ENCODE measurements around the gene SOX14.

The SOX14 gene

GRCh38 chr3:137796993-137797392 is 32.9 kb downstream of the SOX14 start (continued):
- no peak for TF ChIP-seq ZNF510 (tag by site-specific recombination; IDR thresholded peaks at IDR 0.05; ENCODE audit: insufficient replicate concordance)

DNA sequence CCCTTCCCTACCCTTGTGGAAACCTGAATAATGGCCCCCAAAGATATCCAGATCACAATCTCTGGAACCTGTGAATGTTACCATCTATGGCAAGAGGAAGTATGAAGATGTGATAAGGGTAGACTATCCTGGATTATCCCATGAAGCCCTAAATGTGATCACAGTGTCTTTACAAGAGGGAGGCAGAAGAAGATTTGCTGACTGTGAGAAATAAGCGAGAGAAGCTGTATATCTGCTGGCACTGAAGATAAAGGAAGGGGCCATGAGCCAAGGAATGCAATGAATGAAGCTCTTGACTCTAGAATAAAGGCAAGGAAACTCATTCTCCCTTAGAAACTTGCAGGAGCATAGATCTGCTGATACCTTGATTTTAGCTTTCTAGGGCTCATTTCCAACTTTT is 39.1 kb downstream of the SOX14 start:
- TF ChIP-seq, protein P1, sequence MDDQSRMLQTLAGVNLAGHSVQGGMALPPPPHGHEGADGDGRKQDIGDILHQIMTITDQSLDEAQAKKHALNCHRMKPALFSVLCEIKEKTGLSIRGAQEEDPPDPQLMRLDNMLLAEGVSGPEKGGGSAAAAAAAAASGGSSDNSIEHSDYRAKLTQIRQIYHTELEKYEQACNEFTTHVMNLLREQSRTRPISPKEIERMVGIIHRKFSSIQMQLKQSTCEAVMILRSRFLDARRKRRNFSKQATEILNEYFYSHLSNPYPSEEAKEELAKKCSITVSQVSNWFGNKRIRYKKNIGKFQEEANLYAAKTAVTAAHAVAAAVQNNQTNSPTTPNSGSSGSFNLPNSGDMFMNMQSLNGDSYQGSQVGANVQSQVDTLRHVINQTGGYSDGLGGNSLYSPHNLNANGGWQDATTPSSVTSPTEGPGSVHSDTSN (CRISPR knock-in tag; IDR thresholded peaks at IDR 0.05) = no peak
- TF ChIP-seq ZBTB17 (tag by site-specific recombination; IDR thresholded peaks at IDR 0.05) (no peak), ZNF623 (tag by site-specific recombination; IDR thresholded peaks at IDR 0.05) (no peak), OVOL3 (tag by site-specific recombination; IDR thresholded peaks at IDR 0.05) (no peak), YY2 (tag by site-specific recombination; IDR thresholded peaks at IDR 0.05) (no peak), KLF8 (tag by site-specific recombination; IDR thresholded peaks at IDR 0.05) (no peak), ZNF654 (tag by site-specific recombination; IDR thresholded peaks at IDR 0.05; ENCODE audit: low read depth) (no peak), ATF2 (tag by site-specific recombination; IDR thresholded peaks at IDR 0.05; ENCODE audit: low read depth) (no peak), ZNF571 (tag by site-specific recombination; IDR thresholded peaks at IDR 0.05) (no peak), ZBTB48 (tag by site-specific recombination; IDR thresholded peaks at IDR 0.05) (no peak), HOXD13 (CRISPR knock-in tag; IDR thresholded peaks at IDR 0.05; ENCODE audit: borderline replicate concordance) (no peak)
- no peaks in the 10 kb centered on the region for H3K9me3 ChIP-seq (ENCODE audit: control insufficient read depth, insufficient read depth, low read depth, low read length)
- no peak overlapping the region for H3K4me3 ChIP-seq (ENCODE audit: low read depth, low read length)
- H3K4me1 ChIP-seq (ENCODE audit: control insufficient read depth, insufficient read depth, low read length) = no peaks in the 10 kb centered on the region
- ChIA-PET CTCF (interaction anchor here (0.6 kb wide), 1 partner anchor 12 kb away, joined by 3 read pairs; no protein-coding TSS in a partner anchor), POLR2A (no interaction called here)
- no peaks in the 10 kb centered on the region for H3K36me3 ChIP-seq (ENCODE audit: control insufficient read depth in 2 of 2, insufficient read depth in 1 of 2, low read length in 2 of 2)
- H3K27ac ChIP-seq (ENCODE audit: extremely low read depth, low read depth, low read length) = no peak overlapping the region

- Histone ChIP-seq H3K4me3 (ENCODE audit: low read depth, low read length) (no peak overlapping the region), H3K27ac (ENCODE audit: extremely low read depth, low read depth, low read length) (no peak overlapping the region), H3K36me3 (ENCODE audit: control insufficient read depth in 2 of 2, insufficient read depth in 1 of 2, low read length in 2 of 2) (no peaks in the 10 kb centered on the region), H3K4me1 (ENCODE audit: control insufficient read depth, insufficient read depth, low read length) (no peaks in the 10 kb centered on the region), H3K9me3 (ENCODE audit: control insufficient read depth, insufficient read depth, low read depth, low read length) (no peaks in the 10 kb centered on the region)
- POLR2A ChIA-PET = no interaction called here
- TF ChIP-seq ZNF639 (tag by site-specific recombination; IDR thresholded peaks at IDR 0.05) = no peak
- no peak for TF ChIP-seq ZNF426 (tag by site-specific recombination; IDR thresholded peaks at IDR 0.05)
- TF ChIP-seq ZSCAN23 (tag by site-specific recombination; IDR thresholded peaks at IDR 0.05) = no peak
- no peak for TF ChIP-seq ZNF121 (tag by site-specific recombination; IDR thresholded peaks at IDR 0.05)
- TF ChIP-seq SCRT1 (tag by site-specific recombination; IDR thresholded peaks at IDR 0.05; ENCODE audit: borderline replicate concordance) = no peak
- TF ChIP-seq ZSCAN16 (tag by site-specific recombination; IDR thresholded peaks at IDR 0.05) = no peak
- CTCF ChIA-PET = no interaction called here
These were observed 43.9 kb downstream of the SOX14 start for GRCh38 chr3:137807998-137808397.

- H3K27ac ChIP-seq (ENCODE audit: extremely low read depth, low read depth, low read length) = no peak overlapping the region
- no peaks in the 10 kb centered on the region for H3K4me1 ChIP-seq (ENCODE audit: control insufficient read depth, insufficient read depth, low read length)
- no peaks in the 10 kb centered on the region for H3K36me3 ChIP-seq (ENCODE audit: control insufficient read depth in 2 of 2, insufficient read depth in 1 of 2, low read length in 2 of 2)
- CTCF ChIA-PET = no interaction called here
- POLR2A ChIA-PET = no interaction called here
- no peaks in the 10 kb centered on the region for H3K9me3 ChIP-seq (ENCODE audit: control insufficient read depth, insufficient read depth, low read depth, low read length)
- no peak overlapping the region for H3K4me3 ChIP-seq (ENCODE audit: low read depth, low read length)
- TF ChIP-seq ZFP41 (tag by site-specific recombination; IDR thresholded peaks at IDR 0.05; ENCODE audit: borderline replicate concordance) (no peak), ZNF223 (tag by site-specific recombination; IDR thresholded peaks at IDR 0.05) (no peak), PRDM10 (tag by site-specific recombination; IDR thresholded peaks at IDR 0.05) (no peak), ZFP37 (tag by site-specific recombination; IDR thresholded peaks at IDR 0.05) (no peak)
- TF ChIP-seq, protein P2, sequence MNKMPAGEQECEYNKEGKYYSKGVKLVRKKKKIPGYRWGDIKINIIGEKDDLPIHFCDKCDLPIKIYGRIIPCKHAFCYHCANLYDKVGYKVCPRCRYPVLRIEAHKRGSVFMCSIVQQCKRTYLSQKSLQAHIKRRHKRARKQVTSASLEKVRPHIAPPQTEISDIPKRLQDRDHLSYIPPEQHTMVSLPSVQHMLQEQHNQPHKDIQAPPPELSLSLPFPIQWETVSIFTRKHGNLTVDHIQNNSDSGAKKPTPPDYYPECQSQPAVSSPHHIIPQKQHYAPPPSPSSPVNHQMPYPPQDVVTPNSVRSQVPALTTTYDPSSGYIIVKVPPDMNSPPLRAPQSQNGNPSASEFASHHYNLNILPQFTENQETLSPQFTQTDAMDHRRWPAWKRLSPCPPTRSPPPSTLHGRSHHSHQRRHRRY (tag by site-specific recombination; IDR thresholded peaks at IDR 0.05) = no peak
These were observed 45.4 kb downstream of the SOX14 start for GRCh38 chr3:137809509-137809908.

Measured in HEK293 (cell line).